Stimulated activated memory B cell treated with anti-CD40 and anti-IgM and Interleukin-4, amounts not matched to agents 10 μg/mL and 1 μg/mL and 100 μg/mL, for 72 hours (primary cell): ENCODE data around the gene PGAP2.
"Not testable (repeated sequence)": the region's sequence is repeated elsewhere in the genome, so short reads cannot be mapped to it uniquely, and the experiment has no call there.

ENCODE experiments used
- ATAC-seq: fragments of 150-1000 bp; cut with Tn5 transposase; 2 replicates; pipeline ENCODE4 v1.10.0; 2021
- H3K27ac Mint-ChIP-seq: one replicate; pipeline ENCODE4 v1.8.0; 2022; ENCODE audit warnings: mild to moderate bottlenecking, mixed read lengths
- H3K27me3 Mint-ChIP-seq: one replicate; pipeline ENCODE4 v1.8.0; 2022; ENCODE audit warnings: mixed read lengths
- H3K36me3 Mint-ChIP-seq: one replicate; pipeline ENCODE4 v1.8.0; 2022; ENCODE audit warnings: mixed read lengths
- H3K4me1 Mint-ChIP-seq: one replicate; pipeline ENCODE4 v1.8.0; 2022; ENCODE audit warnings: mixed read lengths
- H3K4me3 Mint-ChIP-seq: one replicate; pipeline ENCODE4 v1.8.0; 2022; ENCODE audit warnings: mild to moderate bottlenecking, moderate library complexity, mixed read lengths
- H3K9me3 Mint-ChIP-seq: one replicate; pipeline ENCODE4 v1.8.0; 2022; ENCODE audit warnings: mixed read lengths

PGAP2 gene

GRCh38 chr11:3854660-3854976 is 46.3 kb downstream of the PGAP2 start:
- peaks cover 55% of the 10 kb centered on the region for H3K4me1 Mint-ChIP-seq

GRCh38 chr11:3854977-3855807 is 46.8 kb downstream of the PGAP2 start, which contains the start of gene STIM1:
Gene STIM1 (plus strand): TSS chr11:3855664. CDS start chr11:3856271, 607 bp downstream.
- Mint-ChIP-seq H3K4me1 (peaks cover 61% of the 10 kb centered on the region), H3K27me3 (no peaks in the 10 kb centered on the region), H3K36me3 (no peaks in the 10 kb centered on the region), H3K9me3 (no peaks in the 10 kb centered on the region), H3K4me3 (peak within 1 kb of the TSS; percentile 99), H3K27ac (peak within 1 kb of the TSS; percentile 98)
- ATAC-seq = peak; percentile 91

More at GRCh38 chr11:3854660-3854976, 46.3 kb downstream of the PGAP2 start:
- no peaks in the 10 kb centered on the region for H3K27me3 Mint-ChIP-seq
- H3K27ac Mint-ChIP-seq = peak overlapping the region; percentile 98
- H3K4me3 Mint-ChIP-seq = peak overlapping the region; percentile 99
- no peak for ATAC-seq
- H3K36me3 Mint-ChIP-seq = no peaks in the 10 kb centered on the region
- H3K9me3 Mint-ChIP-seq = no peaks in the 10 kb centered on the region

GRCh38 chr11:3855808-3856491 is 47.6 kb downstream of the PGAP2 start:
- H3K27me3 Mint-ChIP-seq = no peaks in the 10 kb centered on the region
- H3K9me3 Mint-ChIP-seq = no peaks in the 10 kb centered on the region
- ATAC-seq = peak; percentile 17
- H3K4me1 Mint-ChIP-seq = peaks cover 68% of the 10 kb centered on the region
- no peaks in the 10 kb centered on the region for H3K36me3 Mint-ChIP-seq
- H3K27ac Mint-ChIP-seq = peak overlapping the region; percentile 98
- H3K4me3 Mint-ChIP-seq = peak overlapping the region; percentile 99

- Mint-ChIP-seq H3K36me3 (no peaks in the 10 kb centered on the region), H3K4me3 (peak overlapping the region; percentile 99)
These were observed 48.6 kb downstream of the PGAP2 start for GRCh38 chr11:3856856-3857553.

GRCh38 chr11:3857628-3858027 is 49.3 kb downstream of the PGAP2 start:
- ATAC-seq = no peak
- H3K9me3 Mint-ChIP-seq = no peaks in the 10 kb centered on the region
- no peaks in the 10 kb centered on the region for H3K36me3 Mint-ChIP-seq
- H3K27ac Mint-ChIP-seq = no peak overlapping the region
- H3K4me1 Mint-ChIP-seq = peaks cover 84% of the 10 kb centered on the region
- no peaks in the 10 kb centered on the region for H3K27me3 Mint-ChIP-seq
- peak overlapping the region; percentile 99 for H3K4me3 Mint-ChIP-seq

More at GRCh38 chr11:3856856-3857553, 48.6 kb downstream of the PGAP2 start:
- H3K27ac Mint-ChIP-seq = peak overlapping the region; percentile 98
- ATAC-seq = no peak
- no peaks in the 10 kb centered on the region for H3K27me3 Mint-ChIP-seq
- H3K4me1 Mint-ChIP-seq = peaks cover 79% of the 10 kb centered on the region
- H3K9me3 Mint-ChIP-seq = no peaks in the 10 kb centered on the region

- H3K9me3 Mint-ChIP-seq = no peaks in the 10 kb centered on the region
- H3K36me3 Mint-ChIP-seq = no peaks in the 10 kb centered on the region
- peak overlapping the region; percentile 54 for H3K4me3 Mint-ChIP-seq
- H3K27me3 Mint-ChIP-seq = no peaks in the 10 kb centered on the region
- no peak for ATAC-seq
- H3K27ac Mint-ChIP-seq = peak overlapping the region; percentile 67
- H3K4me1 Mint-ChIP-seq = peaks cover 82% of the 10 kb centered on the region
These were observed 51.1 kb downstream of the PGAP2 start for GRCh38 chr11:3859373-3859881.

GRCh38 chr11:3860375-3860774 is 52.0 kb downstream of the PGAP2 start:
- Mint-ChIP-seq H3K36me3 (no peaks in the 10 kb centered on the region), H3K27me3 (no peaks in the 10 kb centered on the region), H3K27ac (peak overlapping the region; percentile 9), H3K4me1 (peaks cover 88% of the 10 kb centered on the region), H3K9me3 (no peaks in the 10 kb centered on the region), H3K4me3 (no peak overlapping the region)
- no peak for ATAC-seq

GRCh38 chr11:3860898-3861393 is 52.6 kb downstream of the PGAP2 start:
- H3K9me3 Mint-ChIP-seq, ATAC-seq, H3K27me3 Mint-ChIP-seq, H3K36me3 Mint-ChIP-seq: not testable (repeated sequence)
- peak overlapping the region; percentile 28 for H3K4me3 Mint-ChIP-seq
- peak overlapping the region; percentile 9 for H3K27ac Mint-ChIP-seq
- H3K4me1 Mint-ChIP-seq = peaks cover 91% of the 10 kb centered on the region

- Mint-ChIP-seq H3K27ac (no peak overlapping the region), H3K4me1 (peaks cover 91% of the 10 kb centered on the region), H3K27me3 (no peaks in the 10 kb centered on the region), H3K36me3 (no peaks in the 10 kb centered on the region), H3K4me3 (no peak overlapping the region), H3K9me3 (no peaks in the 10 kb centered on the region)
- ATAC-seq = no peak
These were observed 53.3 kb downstream of the PGAP2 start for GRCh38 chr11:3861683-3862082.

GRCh38 chr11:3865388-3866193 is 57.2 kb downstream of the PGAP2 start:
- Mint-ChIP-seq H3K9me3 (no peaks in the 10 kb centered on the region), H3K27ac (peak overlapping the region; percentile 74), H3K36me3 (no peaks in the 10 kb centered on the region), H3K4me1 (peaks cover 85% of the 10 kb centered on the region), H3K4me3 (peak overlapping the region; percentile 3), H3K27me3 (no peaks in the 10 kb centered on the region)
- ATAC-seq = peak; percentile 57

GRCh38 chr11:3866206-3866605 is 57.8 kb downstream of the PGAP2 start:
- H3K27me3 Mint-ChIP-seq = no peaks in the 10 kb centered on the region
- H3K9me3 Mint-ChIP-seq = no peaks in the 10 kb centered on the region
- no peaks in the 10 kb centered on the region for H3K36me3 Mint-ChIP-seq
- H3K4me3 Mint-ChIP-seq = peak overlapping the region; percentile 3
- peak overlapping the region; percentile 74 for H3K27ac Mint-ChIP-seq
- no peak for ATAC-seq
- peaks cover 85% of the 10 kb centered on the region for H3K4me1 Mint-ChIP-seq

- Mint-ChIP-seq H3K27me3 (no peaks in the 10 kb centered on the region), H3K36me3 (no peaks in the 10 kb centered on the region), H3K4me3 (no peak overlapping the region), H3K27ac (peak overlapping the region; percentile 74), H3K4me1 (peaks cover 85% of the 10 kb centered on the region), H3K9me3 (no peaks in the 10 kb centered on the region)
- no peak for ATAC-seq
These were observed 58.5 kb downstream of the PGAP2 start for GRCh38 chr11:3866836-3867208.

- Mint-ChIP-seq H3K4me3 (no peak overlapping the region), H3K27ac (peak overlapping the region; percentile 74), H3K4me1 (peaks cover 83% of the 10 kb centered on the region), H3K36me3 (no peaks in the 10 kb centered on the region), H3K9me3 (no peaks in the 10 kb centered on the region), H3K27me3 (no peaks in the 10 kb centered on the region)
- peak; percentile 90 for ATAC-seq
These were observed 59.1 kb downstream of the PGAP2 start for GRCh38 chr11:3867209-3868091.
